H1 (cell line): ENCODE data around the gene CWH43. TPM values are rescaled to one million over a fixed set of nuclear protein-coding genes. Genes with fewer than 3 reads are reported as not detected.

Source experiments
- KDM5A ChIP-seq: fragments of 200-600 bp; IDR thresholded peaks from 2 replicates; pipeline ENCODE4 v1.7.1; 2012; ENCODE audit warnings: mild to moderate bottlenecking, low read length, inconsistent platforms, mixed read lengths
- TAF7 ChIP-seq: optimal IDR thresholded peaks from 2 replicates; pipeline ENCODE3; 2011; ENCODE audit warnings: low read depth, mild to moderate bottlenecking, inconsistent platforms, low read length, moderate library complexity, borderline replicate concordance
- polyA plus RNA-seq, 7 experiments: library from polyadenylated mRNA; depleted of rRNA in 3 of 7; stranded (reverse) in 5 of 7; unstranded in 2 of 7; fragments of >200 nt in 5 of 7; fragments of 200-250 nt in 2 of 7; gene quantifications; 1 replicate in 5 of 7; 2 replicates in 1 of 7; 4 replicates in 1 of 7; pipeline versions ENCODE4 v1.2.1 to v1.2.3, GENCODE V29; 2011 to 2013; ENCODE audit warnings: missing spikeins in 2 of 7, mixed read lengths in 2 of 7
- total RNA-seq: library from RNA; stranded (reverse); fragmentation: NEBNext Ultra II Directional; extraction: Animal tissue kit (Norgen Biotek cat#: 25700); gene quantifications from 2 replicates; pipeline ENCODE4 v1.2.1, GENCODE V29; 2021
- TF ChIP-seq, protein P1 (sequence below): IDR thresholded peaks from 2 replicates; pipeline ENCODE4 v1.6.1; 2011; ENCODE audit warnings: low read depth, mild to moderate bottlenecking, low read length; ENCODE audit not compliant: insufficient read depth

The CWH43 gene
- total and polyA plus RNA-seq, 2 of the 8 experiments (the other 6 are each of a cell fraction or from before 2014, with no cell fraction given) = not detected

DNA sequence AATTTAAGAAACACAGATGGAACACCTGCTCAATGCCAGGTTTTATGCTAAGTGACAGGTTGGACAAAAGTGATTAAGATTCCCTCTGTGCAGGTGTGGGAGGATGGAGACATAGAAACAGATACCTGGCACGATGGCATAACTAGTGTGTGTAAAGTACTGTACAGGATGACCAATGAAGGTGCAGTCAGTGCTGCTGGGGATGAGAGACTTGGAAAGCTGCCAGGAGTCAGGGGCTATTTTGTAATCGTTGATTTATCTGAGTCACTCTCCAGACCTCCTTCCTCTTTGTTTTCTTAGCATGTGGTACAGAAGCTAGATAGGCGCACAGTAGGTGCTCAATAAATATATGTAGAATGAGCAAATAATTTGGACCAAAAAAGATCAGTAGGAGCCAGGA lies 58.2 kb downstream of the CWH43 start (continued):
- TF ChIP-seq, protein P1, sequence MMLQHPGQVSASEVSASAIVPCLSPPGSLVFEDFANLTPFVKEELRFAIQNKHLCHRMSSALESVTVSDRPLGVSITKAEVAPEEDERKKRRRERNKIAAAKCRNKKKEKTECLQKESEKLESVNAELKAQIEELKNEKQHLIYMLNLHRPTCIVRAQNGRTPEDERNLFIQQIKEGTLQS = no peak
- no peak for TF ChIP-seq KDM5A
- no peak for TF ChIP-seq TAF7
